GM19023 (cell line): Measurements from ENCODE around the gene FOXF1.

Experiments used
- ATAC-seq: cut with Tn5 transposase; IDR thresholded peaks from one replicate; pipeline ENCODE4 v1.9.1; 2021; ENCODE audit warnings: mild to moderate bottlenecking, moderate library complexity; ENCODE audit not compliant: unreplicated experiment

FOXF1 gene

DNA sequence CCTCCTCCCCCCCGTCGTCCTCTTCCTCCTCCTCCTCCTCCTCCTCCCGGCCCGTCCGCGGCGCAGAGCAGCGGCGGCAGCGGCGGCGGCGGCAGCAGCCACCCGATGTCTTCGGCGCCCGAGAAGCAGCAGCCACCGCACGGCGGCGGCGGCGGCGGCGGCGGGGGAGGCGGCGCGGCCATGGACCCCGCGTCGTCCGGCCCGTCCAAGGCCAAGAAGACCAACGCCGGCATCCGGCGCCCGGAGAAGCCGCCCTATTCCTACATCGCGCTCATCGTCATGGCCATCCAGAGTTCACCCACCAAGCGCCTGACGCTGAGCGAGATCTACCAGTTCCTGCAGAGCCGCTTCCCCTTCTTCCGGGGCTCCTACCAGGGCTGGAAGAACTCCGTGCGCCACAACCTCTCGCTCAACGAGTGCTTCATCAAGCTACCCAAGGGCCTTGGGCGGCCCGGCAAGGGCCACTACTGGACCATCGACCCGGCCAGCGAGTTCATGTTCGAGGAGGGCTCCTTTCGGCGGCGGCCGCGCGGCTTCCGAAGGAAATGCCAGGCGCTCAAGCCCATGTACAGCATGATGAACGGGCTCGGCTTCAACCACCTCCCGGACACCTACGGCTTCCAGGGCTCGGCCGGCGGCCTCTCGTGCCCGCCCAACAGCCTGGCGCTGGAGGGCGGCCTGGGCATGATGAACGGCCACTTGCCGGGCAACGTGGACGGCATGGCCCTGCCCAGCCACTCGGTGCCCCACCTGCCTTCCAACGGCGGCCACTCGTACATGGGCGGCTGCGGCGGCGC, at the start of gene FOXF1:
FOXF1 (plus strand) TSS at position 63 of the 797 bp plus-strand sequence; CDS start at position 106, 43 bp downstream.
- ATAC-seq: no peak

DNA sequence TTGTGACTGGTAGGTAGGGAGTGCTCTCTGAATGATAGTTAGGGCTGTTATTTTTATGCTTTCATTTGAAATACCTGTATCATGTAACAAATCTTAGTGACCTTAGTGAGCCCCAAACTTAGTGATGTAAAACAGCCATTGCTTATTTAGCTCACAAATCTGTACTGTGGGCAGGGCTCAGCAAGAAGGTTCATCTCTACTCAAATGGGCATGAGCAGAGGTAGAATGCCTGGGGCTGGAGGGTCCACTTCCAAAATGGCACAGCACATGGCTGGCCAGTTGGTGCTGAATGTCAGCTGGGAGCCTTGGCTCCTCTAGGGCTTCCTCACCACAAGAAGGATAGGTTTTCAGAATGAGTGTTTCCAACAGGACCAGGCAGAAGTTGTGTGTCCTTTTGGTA, 49.3 kb upstream of the FOXF1 start:
- no peak for ATAC-seq

DNA sequence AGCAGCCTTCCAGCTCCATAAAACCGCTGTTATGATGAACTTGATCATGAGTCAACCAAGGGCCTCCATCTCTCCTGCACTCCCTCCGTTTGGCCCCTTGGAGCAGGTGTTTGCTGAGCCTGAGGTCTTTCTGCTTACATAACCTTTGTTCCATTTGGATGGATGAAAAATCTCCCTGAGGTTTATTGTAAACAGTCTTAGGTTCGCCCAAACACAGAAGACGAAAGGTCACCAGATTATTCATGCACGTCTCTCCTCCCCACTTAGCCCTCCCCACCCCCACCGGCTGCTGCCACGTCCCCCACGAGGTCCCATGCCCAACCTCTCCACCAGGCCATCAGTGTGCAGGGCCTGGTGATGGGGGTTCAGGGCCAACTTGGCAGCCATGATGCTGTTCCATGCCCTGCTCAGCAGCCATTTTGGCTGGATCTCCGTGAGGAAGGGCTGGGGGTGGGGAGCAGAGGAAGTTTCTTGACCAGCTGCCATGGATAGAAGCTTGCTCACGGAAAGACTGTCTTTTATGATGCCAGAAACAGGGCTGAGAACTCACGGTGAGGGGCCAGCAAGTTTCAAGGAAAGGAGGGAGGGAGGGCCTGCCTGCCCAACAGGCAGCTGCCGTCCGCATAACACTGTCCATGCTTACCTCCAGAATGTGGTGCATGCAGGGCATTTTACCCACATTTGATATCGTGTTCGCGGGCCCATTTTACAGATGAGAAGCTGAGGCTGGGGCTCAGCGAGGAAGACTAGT, 47.8 kb upstream of the FOXF1 start:
- ATAC-seq: no peak

DNA sequence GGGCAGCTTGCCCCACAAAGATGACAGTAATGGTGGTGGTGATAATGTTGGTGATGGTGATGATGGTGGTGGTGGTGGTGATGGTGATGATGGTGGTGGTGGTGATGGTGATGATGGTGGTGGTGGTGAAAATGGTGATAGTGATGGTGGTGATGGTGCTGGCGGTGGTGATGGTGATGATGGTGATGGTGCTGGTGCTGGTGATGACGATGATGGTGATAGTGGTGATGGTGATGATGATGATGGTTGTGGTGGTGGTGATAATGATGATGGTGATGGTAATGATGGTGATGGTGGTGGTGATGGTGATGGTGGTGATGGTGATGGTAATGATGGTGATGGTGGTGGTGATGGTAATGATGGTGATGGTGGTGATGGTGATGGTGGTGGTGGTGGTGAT, 46.3 kb upstream of the FOXF1 start:
- no peak for ATAC-seq

DNA sequence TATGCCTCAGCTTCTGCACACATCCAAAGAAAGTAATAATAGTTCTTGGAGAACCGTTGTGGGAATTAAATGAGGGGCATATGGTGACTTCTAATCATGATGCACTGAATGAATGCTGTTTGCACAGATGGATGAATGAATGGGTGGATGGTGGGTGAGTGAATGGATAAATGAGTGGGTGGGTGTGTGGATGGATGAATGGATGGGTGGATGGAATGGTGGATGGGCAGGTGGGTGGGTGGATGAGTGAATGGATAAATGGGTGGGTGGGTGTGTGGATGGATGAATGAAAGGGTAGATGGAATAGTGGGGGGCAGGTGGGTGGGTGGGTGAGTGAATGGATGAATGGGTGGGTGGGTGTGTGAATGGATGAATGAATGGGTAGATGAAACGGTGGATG, 44.9 kb upstream of the FOXF1 start:
- ATAC-seq: no peak

- no peak for ATAC-seq
These were observed 43.5 kb upstream of the FOXF1 start for GRCh38 chr16:86466696-86467406.

- ATAC-seq: no peak
These were observed 42.8 kb upstream of the FOXF1 start for GRCh38 chr16:86467490-86467889.

DNA sequence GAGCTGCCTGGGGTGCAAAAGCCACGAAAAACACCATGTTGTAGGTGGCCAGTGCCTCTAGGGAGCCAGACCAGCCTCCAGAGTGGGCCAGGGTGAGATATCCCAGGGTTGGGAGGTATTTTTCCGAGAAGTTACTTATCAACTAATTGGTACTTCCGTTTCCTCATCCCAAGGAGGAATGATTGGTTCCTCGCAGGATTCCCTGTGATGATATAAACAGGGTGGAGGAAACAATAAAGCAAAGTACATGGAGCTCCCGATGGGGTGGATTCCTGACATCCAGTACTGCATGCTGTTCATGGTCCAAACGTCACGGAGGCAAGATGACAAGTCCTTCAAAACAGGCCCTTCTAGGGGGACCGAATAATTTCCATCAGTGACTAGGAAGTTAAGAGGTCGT, 39.4 kb upstream of the FOXF1 start:
- ATAC-seq: no peak

DNA sequence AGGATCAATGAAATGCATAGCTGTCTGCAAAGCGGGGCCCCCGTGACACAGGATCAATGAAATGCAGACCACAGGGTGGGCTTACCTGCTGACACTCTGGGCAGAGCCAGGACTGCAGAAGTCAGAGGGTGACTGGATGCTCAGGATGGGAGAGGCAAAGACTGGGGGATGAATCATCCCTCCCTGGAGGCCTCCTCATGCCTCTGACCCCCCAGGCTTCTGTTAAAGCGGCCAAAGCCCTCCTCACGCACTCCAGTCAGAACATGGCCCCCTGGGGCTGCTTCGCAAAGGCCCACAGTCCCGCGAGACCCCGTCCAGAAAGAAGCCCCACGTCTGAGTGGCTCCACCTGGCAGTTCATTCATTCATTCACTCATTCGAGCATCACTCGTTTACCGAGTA, 38.4 kb upstream of the FOXF1 start:
- no peak for ATAC-seq

- ATAC-seq: no peak
These were observed 38.0 kb upstream of the FOXF1 start for GRCh38 chr16:86472366-86472765.

DNA sequence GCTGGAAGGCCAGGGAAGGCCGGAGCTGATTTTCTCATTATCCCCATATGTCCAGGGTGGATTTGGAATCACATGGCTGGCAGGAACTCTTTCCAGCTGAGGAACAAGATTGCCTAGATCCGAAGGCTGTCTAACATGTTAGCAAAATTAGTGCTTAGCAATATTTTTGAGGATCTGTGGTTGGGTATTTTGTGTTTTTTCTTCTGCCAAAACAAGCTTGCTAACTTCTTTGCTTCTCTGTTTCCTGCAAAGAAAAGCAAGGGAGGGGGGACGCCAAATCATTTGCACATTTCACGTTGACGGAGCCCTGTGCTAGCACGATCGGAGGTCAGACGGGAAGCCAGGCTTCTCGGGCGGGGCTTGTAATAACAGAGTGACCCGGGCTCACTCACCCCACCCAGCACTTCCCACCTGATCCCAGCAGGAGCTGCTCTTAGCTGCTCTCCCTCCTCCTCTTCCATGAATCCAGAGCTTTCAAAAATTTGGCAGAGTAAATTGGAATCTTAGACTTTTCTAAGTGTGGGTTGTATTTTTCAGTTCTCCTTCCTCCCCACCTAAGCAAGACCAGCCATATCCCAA, 33.3 kb upstream of the FOXF1 start:
- no peak for ATAC-seq

DNA sequence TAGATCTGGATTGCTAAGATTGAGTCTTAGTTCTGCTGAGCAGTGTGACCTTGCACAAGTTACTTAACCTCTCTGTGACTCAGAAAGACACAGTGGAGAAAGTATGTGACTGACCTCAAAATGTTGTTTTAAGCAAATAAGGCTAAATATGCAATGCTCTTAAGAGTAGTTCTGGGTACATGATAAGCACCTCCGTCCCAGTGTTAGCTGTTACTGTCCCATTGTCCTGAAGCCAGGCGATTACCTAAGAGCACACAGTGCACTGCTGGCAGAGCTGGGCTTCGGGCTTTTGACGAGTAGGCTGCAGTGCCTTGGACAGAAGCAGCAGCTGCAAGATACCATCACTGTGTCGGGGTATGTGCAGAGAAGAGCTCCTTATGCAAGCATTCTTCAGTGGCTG, 32.7 kb upstream of the FOXF1 start:
- ATAC-seq: no peak

GRCh38 chr16:86478779-86479178, 31.5 kb upstream of the FOXF1 start:
- no peak for ATAC-seq

- no peak for ATAC-seq
These were observed 30.9 kb upstream of the FOXF1 start for GRCh38 chr16:86479419-86479818.

DNA sequence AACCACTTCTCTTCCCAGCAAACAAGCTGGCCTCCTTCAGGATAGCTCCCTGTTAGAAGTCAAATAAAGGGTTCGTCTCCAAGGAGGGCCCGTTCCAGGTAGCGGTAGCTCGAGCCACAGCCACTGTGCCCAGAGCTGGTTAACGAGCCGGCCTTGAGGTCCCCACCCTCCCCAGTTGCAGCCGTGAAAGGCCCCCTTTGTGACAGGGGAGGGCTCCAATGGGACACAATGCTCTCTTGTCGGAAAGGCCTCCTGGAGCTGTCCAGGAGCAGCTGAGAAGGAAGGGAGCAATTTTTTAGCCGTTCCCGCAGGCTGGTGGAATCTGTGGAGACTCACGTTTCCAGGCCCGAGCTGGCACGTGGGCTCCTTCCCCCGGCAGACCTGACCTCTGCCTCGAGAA, 29.9 kb upstream of the FOXF1 start:
- no peak for ATAC-seq

DNA sequence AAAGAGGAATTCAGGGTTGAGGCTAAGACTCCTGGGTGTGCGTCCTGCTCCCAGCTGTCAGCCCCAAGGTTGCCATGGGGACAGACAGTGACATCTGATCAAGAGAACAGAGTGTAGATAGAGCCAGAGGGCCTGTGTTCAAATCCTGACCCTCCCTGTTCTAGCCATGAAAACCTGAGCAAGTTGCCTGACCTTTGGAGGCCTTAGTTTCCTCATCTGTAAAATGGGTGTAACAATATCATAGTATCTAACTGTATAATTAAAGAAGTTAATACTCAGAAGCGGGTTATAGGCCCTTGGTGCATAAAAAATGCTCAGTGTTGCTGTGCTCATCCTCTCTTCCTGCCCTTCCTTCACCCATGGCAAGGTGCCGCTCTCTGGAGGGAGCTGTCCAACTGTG, 28.7 kb upstream of the FOXF1 start:
- ATAC-seq: no peak

DNA sequence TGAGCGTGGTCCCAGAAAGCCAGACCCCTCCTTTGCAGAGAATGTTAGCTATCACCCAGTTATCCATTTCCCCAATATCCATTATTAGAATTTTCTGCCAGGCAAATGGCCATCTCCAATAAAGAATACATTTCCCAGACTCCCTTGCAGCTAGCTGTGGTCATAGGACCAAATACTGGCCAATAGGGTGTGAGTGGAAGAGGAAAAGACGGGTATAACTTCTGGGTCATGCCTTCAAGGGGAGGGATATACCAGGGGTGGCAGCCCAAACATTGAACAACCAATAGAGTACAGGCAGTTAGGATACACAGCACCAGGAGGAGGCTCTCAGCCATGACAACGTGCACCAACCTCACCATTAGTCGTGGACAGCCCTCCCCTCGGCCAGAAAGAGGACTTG, 26.1 kb upstream of the FOXF1 start:
- no peak for ATAC-seq

- ATAC-seq: no peak
These were observed 24.6 kb upstream of the FOXF1 start for GRCh38 chr16:86485746-86486145.

GRCh38 chr16:86490859-86491639, 19.3 kb upstream of the FOXF1 start:
- no peak for ATAC-seq

GRCh38 chr16:86491640-86492023, 18.7 kb upstream of the FOXF1 start:
- no peak for ATAC-seq
